ENCODE results near the gene WRNIP1.

WRNIP1 gene

DNA sequence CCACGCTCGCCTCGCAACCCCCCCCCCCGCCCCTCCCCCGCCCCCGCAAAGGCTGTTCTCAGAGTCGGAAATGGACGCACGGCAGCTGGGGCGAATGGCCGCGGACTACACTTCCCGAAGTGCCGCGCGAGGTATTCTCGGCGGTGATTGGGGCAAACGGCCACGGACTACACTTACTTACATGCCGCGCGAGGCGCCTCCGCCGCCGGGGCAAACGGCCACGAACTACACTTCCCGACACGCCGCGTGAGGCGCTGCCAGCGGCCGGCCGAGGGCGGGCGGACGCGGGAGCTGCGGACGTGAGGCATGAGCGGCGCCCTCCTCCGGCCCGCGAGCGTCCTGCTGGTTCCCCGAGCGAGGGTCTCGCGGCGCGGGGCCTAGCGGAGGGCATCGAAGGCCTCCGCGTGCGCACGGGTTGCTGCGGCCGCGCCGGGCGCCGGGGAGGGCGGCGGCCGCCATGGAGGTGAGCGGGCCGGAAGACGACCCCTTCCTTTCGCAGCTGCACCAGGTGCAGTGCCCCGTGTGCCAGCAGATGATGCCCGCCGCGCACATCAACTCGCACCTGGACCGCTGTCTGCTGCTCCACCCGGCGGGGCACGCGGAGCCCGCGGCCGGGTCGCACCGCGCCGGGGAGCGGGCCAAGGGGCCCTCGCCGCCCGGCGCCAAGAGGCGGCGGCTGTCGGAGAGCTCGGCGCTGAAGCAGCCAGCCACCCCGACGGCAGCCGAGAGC, at the start of gene WRNIP1:
TSS of gene WRNIP1 (plus strand) at position 228 of the 730 bp plus-strand sequence. CDS start at position 458, 230 bp downstream.
- peak; percentile 99 for DNase-seq

DNA sequence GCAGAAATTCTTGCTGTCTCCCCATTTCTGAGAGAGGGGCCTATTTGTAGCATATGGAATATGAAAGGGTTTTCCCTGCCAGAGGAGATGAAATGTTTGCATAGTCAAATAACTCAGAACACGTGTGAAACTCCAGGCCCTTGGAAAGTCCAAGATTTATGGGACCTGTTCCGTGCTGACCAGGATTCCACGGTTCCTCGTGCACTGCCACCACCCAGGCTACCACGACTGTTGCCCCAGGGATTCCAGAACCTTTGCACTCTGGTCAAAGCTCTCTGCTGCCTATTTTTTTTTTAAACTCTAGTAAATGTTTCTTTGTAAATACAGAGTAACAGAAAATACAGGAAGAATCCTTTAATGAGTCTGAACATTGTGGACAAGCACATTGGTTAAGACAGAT, 49.5 kb upstream of the WRNIP1 start:
- no peak for DNase-seq

DNA sequence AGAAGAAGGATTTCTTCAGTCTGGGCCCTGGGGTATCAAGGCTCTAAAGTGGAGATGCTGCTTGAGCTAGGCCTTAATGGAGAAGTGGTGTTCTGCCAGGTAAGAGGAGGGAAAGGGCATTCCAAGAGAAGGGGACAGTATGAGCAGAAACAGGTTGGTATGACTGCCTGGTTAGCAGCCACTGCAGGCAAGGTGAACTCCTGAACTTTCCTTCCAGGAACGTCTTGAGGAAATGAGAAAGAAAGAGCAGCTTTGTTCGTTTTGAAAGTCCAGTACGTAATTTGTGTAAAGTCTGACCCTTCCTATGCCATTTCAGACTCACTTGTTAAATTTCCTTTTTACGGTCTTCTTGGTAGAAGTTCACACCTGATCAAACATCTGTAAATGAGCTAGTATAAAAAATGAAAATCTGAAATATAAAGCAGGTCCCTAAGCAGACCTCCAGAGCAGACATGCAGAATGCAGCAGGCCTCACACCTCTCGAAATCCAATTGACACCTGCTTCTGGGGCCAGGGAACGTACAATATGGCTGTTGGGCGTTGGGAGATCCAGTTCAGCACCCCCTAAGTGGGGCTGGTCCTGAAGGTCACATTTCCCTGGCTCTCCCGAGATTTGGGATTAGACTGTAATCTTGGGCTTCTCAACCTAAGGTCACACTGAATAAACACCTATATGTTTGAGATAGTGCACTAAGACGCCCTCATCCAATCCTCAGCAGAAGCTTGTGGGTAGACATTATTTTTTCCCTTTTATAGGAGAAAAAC, 48.1 kb upstream of the WRNIP1 start:
- no peak for DNase-seq

DNA sequence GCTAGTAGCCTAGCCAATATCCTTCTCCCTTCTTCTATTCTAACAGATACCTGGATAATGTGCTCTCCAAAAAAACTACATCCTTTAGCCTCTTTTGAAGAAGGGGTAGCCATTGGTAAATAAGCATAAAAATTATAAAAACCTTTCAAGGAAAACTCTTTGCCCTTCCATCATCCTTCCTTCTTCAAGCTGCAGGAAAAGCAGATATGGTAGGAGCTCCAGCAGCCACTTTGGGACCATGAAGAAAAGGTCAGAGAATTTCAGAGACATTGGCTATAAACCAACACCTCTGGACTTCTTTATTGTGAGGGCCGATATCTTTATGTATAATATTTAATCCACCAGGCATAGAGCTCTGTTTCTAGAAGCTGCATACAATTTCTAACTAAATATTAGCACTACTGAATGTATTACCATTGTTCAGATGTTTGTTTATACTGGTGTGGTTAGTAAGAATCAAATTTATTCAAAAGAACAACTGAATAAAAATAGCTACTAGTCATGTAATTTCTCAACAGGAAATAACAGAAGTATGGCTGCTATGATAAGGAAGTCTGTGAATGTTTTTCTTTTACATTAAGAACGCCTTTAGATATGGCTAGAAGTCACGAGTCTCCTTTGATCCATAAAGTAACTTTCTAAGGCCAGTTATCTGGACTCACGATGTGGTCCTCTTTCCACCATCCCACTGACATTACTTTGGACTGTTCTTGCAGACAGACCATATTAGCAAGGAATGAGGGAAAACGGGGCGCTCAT, 46.7 kb upstream of the WRNIP1 start:
- no peak for DNase-seq

DNA sequence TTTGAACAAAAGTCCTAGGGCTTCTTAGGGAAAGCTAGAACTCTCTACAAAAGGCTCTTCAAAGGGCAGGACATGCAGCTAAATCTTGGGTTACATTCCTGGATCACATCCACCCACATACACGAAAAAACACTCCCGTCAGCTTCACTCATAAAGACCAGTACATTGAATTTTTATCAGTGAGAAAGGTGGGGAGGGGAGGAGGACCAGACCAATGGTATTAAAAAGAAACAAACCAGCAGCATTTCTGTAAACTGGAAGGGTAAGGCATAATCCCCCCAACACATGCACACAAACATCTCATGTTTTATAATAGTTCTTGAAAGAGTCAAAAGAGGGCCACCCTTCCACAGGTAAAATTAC, 46.1 kb upstream of the WRNIP1 start:
- no peak for DNase-seq

DNA sequence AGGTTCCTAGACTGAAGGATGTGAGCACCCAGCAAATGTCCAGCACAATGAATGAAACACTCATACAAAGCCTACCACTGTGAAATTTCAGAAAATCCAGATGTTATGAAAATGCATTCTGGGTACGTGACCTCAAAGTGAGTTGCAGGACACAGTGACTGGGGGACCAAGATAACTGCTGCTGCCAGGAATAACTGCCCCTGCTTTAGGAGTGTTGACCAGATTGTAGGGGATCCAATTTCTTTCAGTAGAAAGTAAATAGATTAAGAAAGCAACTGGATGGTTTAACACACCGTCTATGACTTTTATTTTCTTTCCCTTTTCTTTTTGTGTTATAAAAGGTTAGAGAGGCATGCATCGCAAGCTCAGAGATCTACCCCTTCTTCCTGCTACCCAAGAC, 44.0 kb upstream of the WRNIP1 start:
- DNase-seq: no peak

DNA sequence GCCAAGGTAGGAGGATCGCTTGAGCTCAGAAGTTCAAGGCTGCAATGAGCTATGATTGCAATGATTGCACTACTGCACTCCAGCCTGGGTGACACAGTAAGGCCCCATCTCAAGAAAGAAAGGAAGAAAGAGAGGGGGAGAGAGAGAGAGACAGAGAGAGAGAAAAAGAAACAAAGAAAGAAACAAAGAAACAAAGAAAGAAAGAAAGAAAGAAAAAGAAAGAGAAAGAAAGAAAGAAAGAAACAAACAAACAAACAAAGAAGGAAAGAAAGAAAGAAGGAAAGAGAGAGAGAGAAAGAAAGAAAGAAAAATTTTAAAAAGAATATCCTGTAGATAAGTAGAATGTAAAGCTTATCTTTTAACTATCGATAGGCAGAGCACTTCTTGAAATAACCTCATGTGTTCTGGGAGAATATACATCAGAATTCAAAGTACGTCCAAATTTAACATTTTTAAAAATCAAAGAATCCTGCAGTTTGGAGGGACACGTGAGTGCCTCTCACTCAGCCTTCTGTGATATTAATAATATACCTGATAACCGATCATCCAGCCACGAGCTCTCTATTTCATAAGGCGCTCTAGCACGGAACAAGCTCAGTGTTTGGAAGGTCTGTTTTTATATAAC, 39.7 kb upstream of the WRNIP1 start:
- DNase-seq: no peak

GRCh38 chr6:2725999-2726567, 39.1 kb upstream of the WRNIP1 start:
- DNase-seq: no peak

DNA sequence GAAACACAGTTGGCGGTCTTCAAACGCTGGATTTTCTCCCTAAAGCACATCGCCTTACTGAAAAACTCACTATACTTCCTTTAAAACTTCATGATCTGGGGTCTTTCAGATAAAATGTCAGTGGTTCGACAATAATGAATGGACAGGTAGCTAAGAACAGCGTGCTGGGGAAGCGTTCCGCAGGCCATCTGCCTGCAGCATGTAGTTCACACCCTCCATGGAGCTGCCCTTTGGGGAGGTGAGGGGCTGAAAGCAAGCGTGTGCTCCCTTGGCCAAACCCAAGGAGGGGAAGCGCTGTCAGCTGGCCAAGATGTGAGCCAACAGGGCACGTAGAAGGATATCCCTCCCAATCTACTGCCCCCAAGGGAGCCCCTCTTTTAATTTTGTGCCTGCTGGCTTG, 35.3 kb upstream of the WRNIP1 start:
- DNase-seq: no peak

DNA sequence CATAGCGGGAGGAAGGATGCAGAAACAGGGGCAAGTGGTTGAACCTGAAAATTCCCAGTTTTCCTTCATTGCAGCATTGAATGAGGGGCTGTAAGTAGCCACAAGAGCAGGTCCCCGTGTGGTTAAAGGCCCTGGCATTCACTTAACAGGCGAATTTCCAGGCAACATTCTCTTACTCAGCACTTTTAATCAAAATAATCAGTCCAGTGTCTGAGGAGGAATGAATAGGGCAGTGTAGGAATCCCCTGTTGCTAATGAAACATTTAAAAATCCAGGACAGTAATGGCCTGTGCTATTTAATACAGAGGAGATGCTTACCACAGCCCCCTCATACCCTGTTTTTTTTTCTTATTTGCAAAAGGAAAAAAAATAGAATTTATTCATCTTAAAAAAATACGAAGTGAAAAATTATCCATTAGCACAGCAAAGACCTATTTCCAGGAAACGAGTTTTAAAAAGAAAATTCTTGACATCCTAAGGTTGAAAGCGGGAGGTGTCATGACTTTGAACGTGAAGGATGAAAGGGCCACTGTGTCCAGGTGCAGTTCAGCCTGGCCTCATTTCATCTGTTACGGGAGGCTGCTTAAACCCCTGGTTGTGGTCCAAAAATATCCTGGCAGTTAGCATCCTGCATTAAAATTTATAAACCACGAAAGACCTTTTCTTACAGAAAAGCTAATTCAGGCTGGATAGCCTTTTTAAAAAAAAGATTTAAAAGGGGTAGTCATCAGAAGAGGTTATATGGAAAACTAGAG, 34.7 kb upstream of the WRNIP1 start:
- DNase-seq: no peak

DNA sequence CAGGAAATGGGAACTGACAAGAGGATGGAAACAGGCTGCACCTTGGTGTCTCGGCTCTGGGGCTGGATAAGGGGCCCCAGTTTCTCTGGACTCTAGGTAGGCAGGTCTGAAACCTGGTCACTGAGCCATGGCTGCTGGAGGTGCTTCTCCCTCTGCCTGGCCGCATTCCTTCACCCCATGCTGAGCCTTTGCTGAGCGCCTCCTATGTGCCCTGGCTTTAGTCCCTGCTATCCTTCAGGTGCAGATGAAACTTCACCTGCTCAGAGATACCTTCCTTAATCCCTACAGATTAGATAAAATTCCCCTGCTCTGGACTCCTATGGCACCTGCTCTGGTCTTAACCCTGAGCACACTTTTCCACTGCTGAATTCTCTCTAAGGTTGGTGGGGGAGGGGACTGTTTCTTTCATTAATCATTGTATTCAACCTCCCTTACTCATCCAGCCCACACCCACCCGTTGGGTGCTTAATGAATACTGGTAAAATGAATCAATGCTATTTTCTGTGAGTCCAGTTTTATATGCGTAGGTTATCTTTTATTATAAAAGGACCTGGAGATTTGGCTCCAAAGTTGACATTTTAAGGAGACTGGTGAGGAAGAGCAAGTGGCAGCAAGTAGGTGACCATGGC, 33.8 kb upstream of the WRNIP1 start:
- DNase-seq: no peak

DNA sequence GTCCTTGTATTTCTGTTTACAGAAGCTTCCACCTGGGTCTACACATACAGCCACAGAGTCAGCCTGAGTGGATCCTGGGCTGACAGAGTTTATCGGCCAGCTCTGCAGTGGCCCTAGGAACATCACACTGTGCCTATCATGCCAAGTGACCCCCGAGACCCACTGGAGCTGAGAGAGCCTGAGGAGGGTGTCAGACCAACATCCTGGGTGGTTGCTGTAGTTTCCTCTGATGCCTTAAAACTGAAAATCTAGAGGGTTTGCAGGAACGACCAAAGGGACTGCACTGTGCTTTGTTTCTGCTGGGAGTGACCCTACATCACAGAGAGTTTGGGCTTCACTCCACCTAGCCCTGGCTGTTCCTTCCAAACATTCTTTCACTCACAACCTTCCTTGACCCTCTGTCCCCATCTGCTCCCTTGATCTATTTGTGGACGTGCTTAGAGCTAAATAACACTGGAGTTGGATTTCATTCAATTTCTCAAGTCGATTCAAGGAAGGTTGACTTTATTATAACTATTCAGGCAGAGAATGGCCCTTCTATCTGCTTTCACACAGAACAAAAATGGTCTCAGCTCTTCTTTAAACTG, 32.6 kb upstream of the WRNIP1 start:
- no peak for DNase-seq

DNA sequence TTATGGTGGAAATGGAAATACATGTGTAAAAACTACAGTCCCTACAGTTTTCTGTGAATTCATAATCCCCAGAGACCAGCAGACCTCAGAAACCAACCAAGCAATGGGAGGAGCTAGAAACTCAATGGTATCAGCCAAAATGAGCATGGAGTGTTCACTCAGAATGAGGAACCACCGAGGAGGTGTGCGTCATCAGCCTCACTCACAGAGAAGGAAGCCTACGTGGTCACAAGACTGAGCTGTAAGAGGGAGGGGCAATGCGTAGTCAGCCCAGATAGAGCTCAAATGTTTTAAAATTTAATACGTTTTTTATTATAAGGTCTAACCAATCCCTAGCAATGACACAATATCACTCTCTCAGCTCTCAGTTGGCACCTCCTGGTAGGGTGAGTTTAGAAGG, 31.9 kb upstream of the WRNIP1 start:
- no peak for DNase-seq

DNA sequence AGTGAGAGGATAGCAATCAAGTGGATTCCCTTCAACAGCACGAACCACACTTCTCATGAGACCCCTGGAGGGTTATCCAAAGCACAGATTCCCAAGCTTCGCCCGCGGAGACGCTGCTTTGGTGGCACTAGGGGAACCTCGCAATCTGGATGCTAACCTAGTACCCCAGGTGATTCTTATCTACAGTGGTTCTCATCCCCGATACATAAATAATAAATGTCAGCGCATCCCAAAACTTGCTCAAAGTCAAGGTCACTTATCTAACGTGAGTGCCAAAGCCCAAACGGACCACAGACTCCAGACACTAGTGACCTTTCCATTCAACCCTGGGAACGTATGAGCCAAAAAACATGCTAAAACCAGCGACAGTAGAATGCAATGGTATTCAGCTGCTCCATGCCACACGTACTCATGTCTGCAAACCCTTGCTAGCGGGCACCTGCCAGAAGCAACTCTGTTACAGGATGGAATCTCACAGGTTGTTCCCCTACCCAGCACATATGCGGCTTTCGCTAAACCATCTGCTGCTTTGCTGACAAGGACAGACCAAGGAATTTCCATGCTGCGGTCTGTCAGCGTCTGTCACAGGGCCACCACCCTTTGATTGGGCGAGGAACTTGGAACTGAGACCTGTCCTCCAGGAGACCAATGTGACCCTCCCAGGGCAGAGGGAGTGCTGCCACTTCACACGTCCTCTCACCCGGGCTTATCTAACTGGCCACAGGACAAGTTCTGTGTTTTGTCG, 31.3 kb upstream of the WRNIP1 start:
- no peak for DNase-seq

DNA sequence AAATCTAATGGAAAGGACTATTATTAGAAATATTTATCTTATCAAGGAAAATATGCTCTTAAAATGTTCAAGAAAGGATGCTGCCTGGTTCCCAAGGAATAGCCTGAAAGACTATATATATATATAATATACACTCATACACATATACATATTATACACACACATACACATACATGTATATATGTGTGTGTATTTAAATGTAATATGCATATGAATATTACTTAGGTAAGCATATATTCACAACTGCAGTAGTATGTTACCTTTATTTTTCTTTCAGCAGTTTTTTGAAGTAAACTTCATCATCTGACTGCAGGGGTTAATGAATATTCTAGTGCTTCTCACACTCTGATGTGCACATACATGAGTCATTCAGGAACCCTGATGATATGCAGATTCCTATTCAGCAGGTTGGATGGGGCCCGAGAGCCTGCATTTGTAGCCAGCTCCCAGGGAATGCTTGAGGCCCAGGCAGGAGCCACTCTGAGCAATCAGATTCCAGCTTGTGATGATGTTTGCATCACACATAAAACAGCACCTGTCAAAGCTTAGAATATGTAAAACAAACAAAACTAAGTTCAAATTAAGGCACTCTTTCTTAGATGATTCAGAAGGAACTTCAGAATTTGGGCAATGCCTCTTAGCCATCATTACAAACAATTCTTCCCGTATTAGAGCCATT, 30.6 kb upstream of the WRNIP1 start:
- no peak for DNase-seq

GRCh38 chr6:2737885-2738284, 27.3 kb upstream of the WRNIP1 start:
- DNase-seq: no peak

- DNase-seq: peak; percentile 72
Measured at GRCh38 chr6:2738373-2738979, 26.7 kb upstream of the WRNIP1 start.

GRCh38 chr6:2739335-2739734, 25.9 kb upstream of the WRNIP1 start:
- DNase-seq: peak; percentile 4

GRCh38 chr6:2740581-2740980, 24.6 kb upstream of the WRNIP1 start:
- DNase-seq: no peak

DNA sequence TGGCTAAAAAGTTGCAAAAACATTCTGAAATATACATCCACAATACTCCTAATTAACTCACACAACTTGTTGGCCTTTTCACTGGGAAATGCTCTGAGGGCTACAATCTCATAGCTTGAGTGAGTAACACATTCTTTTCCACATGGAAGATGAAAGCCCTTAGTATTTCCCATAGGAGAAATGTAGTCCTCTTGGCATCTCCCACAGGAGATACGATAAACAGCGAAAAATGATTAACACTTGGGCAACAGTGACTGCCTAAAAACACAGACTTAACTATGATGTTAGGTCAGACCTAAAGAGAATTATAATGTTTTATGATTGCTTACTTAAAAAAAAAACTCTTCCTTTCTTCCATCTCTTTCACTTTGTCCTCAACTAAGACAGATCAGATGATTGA, 23.4 kb upstream of the WRNIP1 start:
- no peak for DNase-seq

Measured in NCI-H82 (cell line).